ENCODE data around the gene DNAH12.
"Not testable (repeated sequence)": the region's sequence is repeated elsewhere in the genome, so short reads cannot be mapped to it uniquely, and the experiment has no call there.

Gene DNAH12

GRCh38 chr3:57538465-57538864 lies 5.7 kb downstream of the DNAH12 start:
- no peak for DNase-seq (ENCODE audit: low spot score)

- DNase-seq (ENCODE audit: low spot score): no peak
Measured at GRCh38 chr3:57530071-57530608, 14.0 kb downstream of the DNAH12 start.

GRCh38 chr3:57518276-57518915 lies 25.7 kb downstream of the DNAH12 start:
- no peak for DNase-seq (ENCODE audit: low spot score)

GRCh38 chr3:57512166-57512565 lies 32.0 kb downstream of the DNAH12 start:
- DNase-seq (ENCODE audit: low spot score): no peak

- DNase-seq (ENCODE audit: low spot score): no peak
Measured at GRCh38 chr3:57505901-57506300, 38.2 kb downstream of the DNAH12 start.

- no peak for DNase-seq (ENCODE audit: low spot score)
Measured at GRCh38 chr3:57500506-57500905, 43.6 kb downstream of the DNAH12 start.

- DNase-seq (ENCODE audit: low spot score): no peak
Measured at GRCh38 chr3:57497904-57498303, 46.2 kb downstream of the DNAH12 start.

GRCh38 chr3:57484563-57484962 lies 59.6 kb downstream of the DNAH12 start:
- DNase-seq (ENCODE audit: low spot score): no peak

GRCh38 chr3:57477193-57477592 lies 67.0 kb downstream of the DNAH12 start:
- DNase-seq (ENCODE audit: low spot score): not testable (repeated sequence)

- no peak for DNase-seq (ENCODE audit: low spot score)
Measured at GRCh38 chr3:57464801-57465200, 79.3 kb downstream of the DNAH12 start.

GRCh38 chr3:57464011-57464410 lies 80.1 kb downstream of the DNAH12 start:
- no peak for DNase-seq (ENCODE audit: low spot score)

GRCh38 chr3:57451150-57451846 lies 92.8 kb downstream of the DNAH12 start:
- DNase-seq (ENCODE audit: low spot score): no peak

GRCh38 chr3:57449276-57449847 lies 94.8 kb downstream of the DNAH12 start:
- not testable (repeated sequence) for DNase-seq (ENCODE audit: low spot score)

GRCh38 chr3:57448489-57448888 lies 95.7 kb downstream of the DNAH12 start:
- DNase-seq (ENCODE audit: low spot score): not testable (repeated sequence)

- DNase-seq (ENCODE audit: low spot score): no peak
Measured at GRCh38 chr3:57446318-57446841, 97.8 kb downstream of the DNAH12 start.

- DNase-seq (ENCODE audit: low spot score): no peak
Measured at GRCh38 chr3:57444469-57444868, 99.7 kb downstream of the DNAH12 start.

GRCh38 chr3:57440144-57440543 lies 104.0 kb downstream of the DNAH12 start:
- DNase-seq (ENCODE audit: low spot score): not testable (repeated sequence)

- not testable (repeated sequence) for DNase-seq (ENCODE audit: low spot score)
Measured at GRCh38 chr3:57438460-57438859, 105.7 kb downstream of the DNAH12 start.

- no peak for DNase-seq (ENCODE audit: low spot score)
Measured at GRCh38 chr3:57436195-57436761, 107.9 kb downstream of the DNAH12 start.

- no peak for DNase-seq (ENCODE audit: low spot score)
Measured at GRCh38 chr3:57434041-57434440, 110.1 kb downstream of the DNAH12 start.

- DNase-seq (ENCODE audit: low spot score): no peak
Measured at GRCh38 chr3:57423335-57423734, 120.8 kb downstream of the DNAH12 start.

GRCh38 chr3:57421336-57421735 lies 122.8 kb downstream of the DNAH12 start:
- DNase-seq (ENCODE audit: low spot score): no peak

GRCh38 chr3:57420001-57420400 lies 124.1 kb downstream of the DNAH12 start:
- no peak for DNase-seq (ENCODE audit: low spot score)
